Chondrocyte (in vitro differentiated cells): Measurements from ENCODE around the gene MGRN1. TPM values are rescaled to one million over a fixed set of nuclear protein-coding genes. Genes with fewer than 3 reads are reported as not detected.

ENCODE experiments used
- DNase-seq: peaks from one replicate; pipeline ENCODE4 v3.0.0; 2021; ENCODE audit warnings: mixed read lengths, low spot score
- H3K27ac Mint-ChIP-seq: one replicate; pipeline ENCODE4 v1.8.0; 2021; ENCODE audit warnings: mild to moderate bottlenecking, moderate library complexity, mixed read lengths; ENCODE audit not compliant: unreplicated experiment
- H3K27me3 Mint-ChIP-seq: 2 replicates; pipeline ENCODE4 v1.8.0; 2021; ENCODE audit warnings: low read depth, mixed read lengths
- H3K36me3 Mint-ChIP-seq: 2 replicates; pipeline ENCODE4 v1.8.0; 2021; ENCODE audit warnings: low read depth, mixed read lengths
- H3K4me1 Mint-ChIP-seq: 2 replicates; pipeline ENCODE4 v1.8.0; 2021; ENCODE audit warnings: low read depth, mild to moderate bottlenecking, mixed read lengths
- H3K4me3 Mint-ChIP-seq: one replicate; pipeline ENCODE4 v1.8.0; 2021; ENCODE audit warnings: mild to moderate bottlenecking, moderate library complexity, mixed read lengths; ENCODE audit not compliant: unreplicated experiment
- H3K9me3 Mint-ChIP-seq: 2 replicates; pipeline ENCODE4 v1.8.0; 2021; ENCODE audit warnings: low read depth, mixed read lengths
- total RNA-seq: library from RNA; stranded (reverse); gene quantifications from 3 replicates; pipeline ENCODE4 v1.2.1, GENCODE V29; 2021
- TF ChIP-seq, protein P1 (sequence below): fragments of 200-600 bp; sonication (generic); IDR thresholded peaks from 2 replicates; pipeline ENCODE4 v1.5.0; 2021; ENCODE audit warnings: antibody characterized with exemption, mild to moderate bottlenecking, moderate library complexity

The MGRN1 gene
- total RNA-seq, 1 donor from 2014 or later: 83.4 TPM

DNA sequence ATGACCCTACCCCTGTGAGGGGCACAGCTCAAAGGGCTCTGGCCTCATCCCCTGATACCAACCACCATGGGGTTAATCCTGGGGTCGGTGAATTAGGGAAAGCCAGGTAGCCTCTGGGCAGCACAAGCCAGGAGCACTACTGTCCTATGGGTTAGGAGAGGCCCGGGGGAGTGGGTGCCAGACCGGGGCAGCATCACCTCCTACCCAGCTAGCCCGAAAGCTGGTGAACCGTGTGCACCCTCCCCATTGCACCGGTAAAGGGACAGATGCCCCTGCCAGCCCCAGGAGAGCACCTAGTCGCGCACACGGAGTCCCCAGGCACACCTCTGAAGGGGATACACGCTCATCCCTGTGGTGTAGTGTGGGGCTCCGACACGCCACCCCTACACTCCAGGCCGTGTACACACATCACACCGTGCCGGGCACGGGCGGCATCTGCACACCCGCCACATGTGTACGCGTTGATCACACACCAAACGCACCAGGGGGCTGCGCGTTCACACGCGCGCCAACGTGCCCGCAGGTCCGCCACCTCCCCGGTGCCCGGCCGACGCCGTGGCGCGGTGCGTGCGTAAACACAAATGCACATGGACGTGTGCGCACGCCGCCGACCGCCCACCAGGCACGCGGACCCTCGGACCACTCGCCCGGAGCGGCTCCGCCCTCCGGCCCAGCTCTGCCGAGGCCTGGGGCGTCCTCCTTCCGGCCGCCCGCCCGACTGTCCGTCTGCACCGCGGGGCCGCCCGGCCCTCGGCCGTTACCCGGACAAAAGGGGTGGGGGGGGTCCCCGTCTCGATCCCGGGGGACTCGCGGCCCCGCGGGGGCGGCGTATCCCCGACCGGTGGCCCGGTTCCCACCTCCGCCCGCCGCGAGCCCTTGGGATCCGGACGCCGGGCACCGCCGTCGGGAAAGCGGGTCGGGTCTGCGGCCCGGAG, 10.7 kb upstream of the MGRN1 start:
- peak overlapping the region; percentile 22 for H3K27ac Mint-ChIP-seq
- H3K9me3 Mint-ChIP-seq: no peaks in the 10 kb centered on the region
- DNase-seq: no peak
- TF ChIP-seq, protein P1, sequence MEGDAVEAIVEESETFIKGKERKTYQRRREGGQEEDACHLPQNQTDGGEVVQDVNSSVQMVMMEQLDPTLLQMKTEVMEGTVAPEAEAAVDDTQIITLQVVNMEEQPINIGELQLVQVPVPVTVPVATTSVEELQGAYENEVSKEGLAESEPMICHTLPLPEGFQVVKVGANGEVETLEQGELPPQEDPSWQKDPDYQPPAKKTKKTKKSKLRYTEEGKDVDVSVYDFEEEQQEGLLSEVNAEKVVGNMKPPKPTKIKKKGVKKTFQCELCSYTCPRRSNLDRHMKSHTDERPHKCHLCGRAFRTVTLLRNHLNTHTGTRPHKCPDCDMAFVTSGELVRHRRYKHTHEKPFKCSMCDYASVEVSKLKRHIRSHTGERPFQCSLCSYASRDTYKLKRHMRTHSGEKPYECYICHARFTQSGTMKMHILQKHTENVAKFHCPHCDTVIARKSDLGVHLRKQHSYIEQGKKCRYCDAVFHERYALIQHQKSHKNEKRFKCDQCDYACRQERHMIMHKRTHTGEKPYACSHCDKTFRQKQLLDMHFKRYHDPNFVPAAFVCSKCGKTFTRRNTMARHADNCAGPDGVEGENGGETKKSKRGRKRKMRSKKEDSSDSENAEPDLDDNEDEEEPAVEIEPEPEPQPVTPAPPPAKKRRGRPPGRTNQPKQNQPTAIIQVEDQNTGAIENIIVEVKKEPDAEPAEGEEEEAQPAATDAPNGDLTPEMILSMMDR: no peak
- H3K27me3 Mint-ChIP-seq: no peaks in the 10 kb centered on the region
- no peaks in the 10 kb centered on the region for H3K36me3 Mint-ChIP-seq
- peak overlapping the region; percentile 74 for H3K4me3 Mint-ChIP-seq
- H3K4me1 Mint-ChIP-seq: peaks cover 38% of the 10 kb centered on the region

DNA sequence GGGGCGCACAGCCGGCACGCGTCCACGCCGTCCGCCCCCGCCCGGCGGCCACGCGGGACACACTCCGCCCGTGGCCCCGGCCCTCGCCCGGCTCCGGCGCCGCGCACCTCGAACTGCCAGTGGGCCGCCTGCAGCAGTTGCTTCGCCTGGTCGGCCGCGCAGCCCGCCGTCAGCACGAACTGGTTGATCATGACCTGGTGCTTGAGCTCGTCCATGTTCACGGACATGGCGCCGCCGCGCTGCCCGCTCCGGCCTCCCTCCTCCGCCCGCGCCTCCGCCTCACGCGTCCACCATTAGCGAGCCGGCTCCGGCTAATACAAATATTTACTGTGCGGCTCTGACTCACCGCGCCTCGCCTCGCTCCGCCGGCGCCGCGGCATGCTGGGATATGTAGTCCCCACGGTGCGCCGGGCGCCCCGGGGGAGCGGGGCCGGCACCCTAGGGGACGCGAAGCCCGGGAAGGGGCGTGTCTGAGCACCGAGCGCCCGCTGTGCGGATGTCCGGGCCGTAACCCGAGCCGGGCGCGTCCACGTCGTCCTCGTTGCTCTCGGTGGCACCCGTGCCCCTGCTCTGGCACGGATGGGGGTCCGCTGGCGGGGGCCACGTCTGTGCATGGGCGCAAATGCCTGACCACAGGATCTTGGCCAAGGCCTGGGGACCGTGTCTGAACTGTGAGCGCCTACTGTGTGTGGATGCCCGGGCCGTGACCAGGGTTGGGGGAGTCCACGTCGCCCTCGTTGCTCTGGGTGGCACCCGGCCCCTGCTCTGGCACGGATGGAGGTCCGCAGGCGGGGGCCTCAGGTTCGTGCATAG, 9.8 kb upstream of the MGRN1 start, which contains the start of gene UBALD1:
Gene UBALD1 (minus strand): TSS at position 318 of the 813 bp plus-strand sequence. CDS start 91 bp downstream, at position 227.
- Mint-ChIP-seq H3K36me3 (no peaks in the 10 kb centered on the region), H3K9me3 (no peaks in the 10 kb centered on the region), H3K4me1 (peaks cover 38% of the 10 kb centered on the region), H3K27me3 (no peaks in the 10 kb centered on the region), H3K4me3 (peak within 1 kb of the TSS; percentile 78), H3K27ac (peak within 1 kb of the TSS; percentile 95)
- TF ChIP-seq, protein P1: no peak
- DNase-seq: no peak

DNA sequence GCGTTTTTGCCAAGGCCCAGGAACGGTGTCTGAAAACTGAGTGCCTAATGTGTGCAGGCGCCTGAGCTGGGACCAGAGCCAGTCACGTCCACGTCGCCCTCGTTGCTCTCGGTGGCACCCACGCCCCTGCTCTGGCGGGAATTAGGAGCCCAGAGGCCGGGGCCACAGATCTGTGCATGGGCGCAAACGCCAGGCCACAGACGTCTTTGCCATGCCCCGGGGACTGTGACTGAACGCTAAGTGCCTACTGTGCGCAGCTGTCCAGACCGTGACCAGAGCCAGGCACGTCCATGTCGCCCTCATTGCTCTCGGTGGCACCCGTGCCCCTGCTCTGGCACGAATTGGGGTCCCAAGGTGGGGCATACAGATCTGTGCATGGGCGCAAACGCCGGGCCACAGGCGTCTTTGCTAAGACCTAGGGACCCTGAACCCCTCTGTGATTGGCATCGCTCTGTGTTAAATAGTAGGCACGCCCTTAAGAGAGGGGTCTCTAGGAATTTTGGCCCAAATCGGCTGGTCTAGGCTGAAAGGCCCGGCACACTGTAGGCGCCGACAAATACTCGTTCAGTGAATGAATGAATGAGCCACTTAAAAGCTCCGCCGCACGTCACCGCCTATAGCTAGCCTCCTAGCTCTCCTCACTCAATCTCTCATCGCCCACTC, 9.1 kb upstream of the MGRN1 start:
- TF ChIP-seq, protein P1: no peak
- Mint-ChIP-seq H3K36me3 (no peaks in the 10 kb centered on the region), H3K27me3 (no peaks in the 10 kb centered on the region), H3K4me3 (peak overlapping the region; percentile 78), H3K4me1 (peaks cover 38% of the 10 kb centered on the region), H3K9me3 (no peaks in the 10 kb centered on the region), H3K27ac (peak overlapping the region; percentile 95)
- no peak for DNase-seq

DNA sequence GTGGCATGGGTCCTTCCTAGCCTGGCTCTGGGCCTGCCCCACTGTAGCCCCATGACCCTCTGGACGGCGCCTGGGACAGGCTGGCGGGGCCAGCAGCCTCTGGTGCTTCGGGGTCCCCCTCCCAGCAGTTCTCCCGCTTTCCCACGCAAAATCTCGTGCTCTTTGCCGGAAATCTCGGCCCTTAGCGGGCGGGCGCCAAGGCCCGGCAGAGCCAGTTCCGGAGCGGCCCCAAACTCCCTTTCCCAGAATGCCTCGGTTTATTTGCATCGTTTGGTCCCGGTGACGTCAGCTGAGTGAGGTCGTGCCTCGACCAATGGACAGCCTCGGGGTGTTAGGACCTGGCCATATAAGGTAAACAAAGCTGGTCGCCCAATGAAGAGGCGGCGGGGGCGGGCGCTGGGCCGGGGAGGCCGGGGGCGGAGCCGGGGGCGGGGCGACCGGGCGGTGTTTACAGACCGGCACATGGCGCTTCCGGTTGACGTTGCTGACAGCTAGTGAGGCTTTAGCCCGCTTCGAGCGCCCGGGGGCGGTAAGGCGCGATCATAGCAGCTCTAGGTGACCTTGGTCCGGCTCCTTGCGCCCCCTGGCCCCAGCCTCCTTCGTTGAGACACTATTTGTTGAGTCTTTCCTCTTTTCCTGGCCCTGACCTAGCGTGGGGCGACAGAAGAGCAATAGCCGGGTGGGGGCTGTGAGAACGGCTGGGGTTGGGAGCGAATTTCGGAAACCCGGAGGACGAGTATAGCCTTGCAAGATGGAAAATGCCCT, 8.4 kb upstream of the MGRN1 start:
- Mint-ChIP-seq H3K27me3 (no peaks in the 10 kb centered on the region), H3K36me3 (no peaks in the 10 kb centered on the region)

More for the DNA sequence above, 8.4 kb upstream of the MGRN1 start:
- DNase-seq: peak; percentile 99
- H3K9me3 Mint-ChIP-seq: no peaks in the 10 kb centered on the region
- TF ChIP-seq, protein P1: peak; percentile 75
- peak overlapping the region; percentile 99 for H3K27ac Mint-ChIP-seq
- H3K4me1 Mint-ChIP-seq: peaks cover 37% of the 10 kb centered on the region
- peak overlapping the region; percentile 96 for H3K4me3 Mint-ChIP-seq
